ENCODE data around the gene SLC39A8. TPM values are rescaled to one million over a fixed set of nuclear protein-coding genes. Genes with fewer than 3 reads are reported as not detected.

The SLC39A8 gene
- total and polyA plus RNA-seq, 9 of the 15 experiments (the other 6 are each of a cell fraction or from before 2014, with no cell fraction given): 8.2 to 30.3 (median 25.0) TPM

DNA sequence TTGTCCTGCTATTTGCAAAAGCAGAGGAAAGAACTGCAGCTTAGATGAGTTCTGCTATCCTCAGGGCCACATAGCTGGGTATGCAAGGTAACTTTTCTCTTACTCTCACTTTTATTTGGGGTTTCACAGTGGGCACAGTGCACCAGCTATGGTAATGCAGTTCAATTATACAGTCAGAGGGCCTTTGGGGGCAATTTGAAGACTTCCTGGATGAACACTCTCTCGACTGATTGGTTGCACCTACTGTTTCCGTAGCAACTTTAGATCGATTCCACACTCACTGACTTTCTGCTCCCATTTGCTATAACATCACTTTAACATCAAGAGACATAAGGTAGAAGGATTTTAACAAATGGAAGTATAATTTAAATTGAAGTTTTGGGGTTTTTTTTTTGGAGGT lies 128.6 kb downstream of the SLC39A8 start:
- no peak overlapping the region for H3K9ac ChIP-seq (ENCODE audit: insufficient read depth in 1 of 2, low read depth in 2 of 2, low read length in 2 of 2)
- no peaks in the 10 kb centered on the region for H3K36me3 ChIP-seq (ENCODE audit: control insufficient read depth, insufficient read depth, low read length)
- intact Hi-C loops (cut with micrococcal nuclease): no loop called here
- H3K27ac ChIP-seq (ENCODE audit: extremely low read depth, low read depth, low read length): no peak overlapping the region
- H4K20me1 ChIP-seq (replicated peaks; ENCODE audit: control insufficient read depth, insufficient read depth, low read length): no peaks in the 10 kb centered on the region
- no peaks in the 10 kb centered on the region for H3K9me1 ChIP-seq (ENCODE audit: control insufficient read depth, insufficient read depth, low read length)
- FAIRE-seq: no peak
- no peak overlapping the region for H2AFZ ChIP-seq (ENCODE audit: low read depth, low read length)
- no peak for ATAC-seq
- H3K4me1 ChIP-seq (replicated peaks in 1 of 2; ENCODE audit: control insufficient read depth in 2 of 2, insufficient read depth in 2 of 2, low read length in 2 of 2): no peaks in the 10 kb centered on the region
- no peak for DNase-seq (ENCODE audit: extremely low read depth in 1 of 4, low spot score in 3 of 4)
- ChIA-PET CTCF (ENCODE audit: low intra/inter-chr PET ratio) (no interaction called here), POLR2A (no interaction called here)
- no peak overlapping the region for H3K4me3 ChIP-seq
- BruUV-seq (replicated peaks): no TSS peak
- TF ChIP-seq NFE2 (IDR thresholded peaks at IDR 0.05; ENCODE audit: low read depth) (no peak), NRF1 (conservative IDR thresholded peaks at IDR 0.05 in 1 of 2, IDR thresholded peaks at IDR 0.05 in 1 of 2) (no peak), ZC3H8 (IDR thresholded peaks at IDR 0.05) (no peak)
- TF ChIP-seq, protein P1, sequence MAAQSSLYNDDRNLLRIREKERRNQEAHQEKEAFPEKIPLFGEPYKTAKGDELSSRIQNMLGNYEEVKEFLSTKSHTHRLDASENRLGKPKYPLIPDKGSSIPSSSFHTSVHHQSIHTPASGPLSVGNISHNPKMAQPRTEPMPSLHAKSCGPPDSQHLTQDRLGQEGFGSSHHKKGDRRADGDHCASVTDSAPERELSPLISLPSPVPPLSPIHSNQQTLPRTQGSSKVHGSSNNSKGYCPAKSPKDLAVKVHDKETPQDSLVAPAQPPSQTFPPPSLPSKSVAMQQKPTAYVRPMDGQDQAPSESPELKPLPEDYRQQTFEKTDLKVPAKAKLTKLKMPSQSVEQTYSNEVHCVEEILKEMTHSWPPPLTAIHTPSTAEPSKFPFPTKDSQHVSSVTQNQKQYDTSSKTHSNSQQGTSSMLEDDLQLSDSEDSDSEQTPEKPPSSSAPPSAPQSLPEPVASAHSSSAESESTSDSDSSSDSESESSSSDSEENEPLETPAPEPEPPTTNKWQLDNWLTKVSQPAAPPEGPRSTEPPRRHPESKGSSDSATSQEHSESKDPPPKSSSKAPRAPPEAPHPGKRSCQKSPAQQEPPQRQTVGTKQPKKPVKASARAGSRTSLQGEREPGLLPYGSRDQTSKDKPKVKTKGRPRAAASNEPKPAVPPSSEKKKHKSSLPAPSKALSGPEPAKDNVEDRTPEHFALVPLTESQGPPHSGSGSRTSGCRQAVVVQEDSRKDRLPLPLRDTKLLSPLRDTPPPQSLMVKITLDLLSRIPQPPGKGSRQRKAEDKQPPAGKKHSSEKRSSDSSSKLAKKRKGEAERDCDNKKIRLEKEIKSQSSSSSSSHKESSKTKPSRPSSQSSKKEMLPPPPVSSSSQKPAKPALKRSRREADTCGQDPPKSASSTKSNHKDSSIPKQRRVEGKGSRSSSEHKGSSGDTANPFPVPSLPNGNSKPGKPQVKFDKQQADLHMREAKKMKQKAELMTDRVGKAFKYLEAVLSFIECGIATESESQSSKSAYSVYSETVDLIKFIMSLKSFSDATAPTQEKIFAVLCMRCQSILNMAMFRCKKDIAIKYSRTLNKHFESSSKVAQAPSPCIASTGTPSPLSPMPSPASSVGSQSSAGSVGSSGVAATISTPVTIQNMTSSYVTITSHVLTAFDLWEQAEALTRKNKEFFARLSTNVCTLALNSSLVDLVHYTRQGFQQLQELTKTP (IDR thresholded peaks at IDR 0.05; ENCODE audit: low read depth in 1 of 2, partially characterized antibody in 2 of 2): no peak
- TF ChIP-seq, protein P2, sequence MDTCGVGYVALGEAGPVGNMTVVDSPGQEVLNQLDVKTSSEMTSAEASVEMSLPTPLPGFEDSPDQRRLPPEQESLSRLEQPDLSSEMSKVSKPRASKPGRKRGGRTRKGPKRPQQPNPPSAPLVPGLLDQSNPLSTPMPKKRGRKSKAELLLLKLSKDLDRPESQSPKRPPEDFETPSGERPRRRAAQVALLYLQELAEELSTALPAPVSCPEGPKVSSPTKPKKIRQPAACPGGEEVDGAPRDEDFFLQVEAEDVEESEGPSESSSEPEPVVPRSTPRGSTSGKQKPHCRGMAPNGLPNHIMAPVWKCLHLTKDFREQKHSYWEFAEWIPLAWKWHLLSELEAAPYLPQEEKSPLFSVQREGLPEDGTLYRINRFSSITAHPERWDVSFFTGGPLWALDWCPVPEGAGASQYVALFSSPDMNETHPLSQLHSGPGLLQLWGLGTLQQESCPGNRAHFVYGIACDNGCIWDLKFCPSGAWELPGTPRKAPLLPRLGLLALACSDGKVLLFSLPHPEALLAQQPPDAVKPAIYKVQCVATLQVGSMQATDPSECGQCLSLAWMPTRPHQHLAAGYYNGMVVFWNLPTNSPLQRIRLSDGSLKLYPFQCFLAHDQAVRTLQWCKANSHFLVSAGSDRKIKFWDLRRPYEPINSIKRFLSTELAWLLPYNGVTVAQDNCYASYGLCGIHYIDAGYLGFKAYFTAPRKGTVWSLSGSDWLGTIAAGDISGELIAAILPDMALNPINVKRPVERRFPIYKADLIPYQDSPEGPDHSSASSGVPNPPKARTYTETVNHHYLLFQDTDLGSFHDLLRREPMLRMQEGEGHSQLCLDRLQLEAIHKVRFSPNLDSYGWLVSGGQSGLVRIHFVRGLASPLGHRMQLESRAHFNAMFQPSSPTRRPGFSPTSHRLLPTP (IDR thresholded peaks at IDR 0.05; ENCODE audit: borderline replicate concordance, extremely low read depth, insufficient read length): no peak
- TF ChIP-seq, protein P3, sequence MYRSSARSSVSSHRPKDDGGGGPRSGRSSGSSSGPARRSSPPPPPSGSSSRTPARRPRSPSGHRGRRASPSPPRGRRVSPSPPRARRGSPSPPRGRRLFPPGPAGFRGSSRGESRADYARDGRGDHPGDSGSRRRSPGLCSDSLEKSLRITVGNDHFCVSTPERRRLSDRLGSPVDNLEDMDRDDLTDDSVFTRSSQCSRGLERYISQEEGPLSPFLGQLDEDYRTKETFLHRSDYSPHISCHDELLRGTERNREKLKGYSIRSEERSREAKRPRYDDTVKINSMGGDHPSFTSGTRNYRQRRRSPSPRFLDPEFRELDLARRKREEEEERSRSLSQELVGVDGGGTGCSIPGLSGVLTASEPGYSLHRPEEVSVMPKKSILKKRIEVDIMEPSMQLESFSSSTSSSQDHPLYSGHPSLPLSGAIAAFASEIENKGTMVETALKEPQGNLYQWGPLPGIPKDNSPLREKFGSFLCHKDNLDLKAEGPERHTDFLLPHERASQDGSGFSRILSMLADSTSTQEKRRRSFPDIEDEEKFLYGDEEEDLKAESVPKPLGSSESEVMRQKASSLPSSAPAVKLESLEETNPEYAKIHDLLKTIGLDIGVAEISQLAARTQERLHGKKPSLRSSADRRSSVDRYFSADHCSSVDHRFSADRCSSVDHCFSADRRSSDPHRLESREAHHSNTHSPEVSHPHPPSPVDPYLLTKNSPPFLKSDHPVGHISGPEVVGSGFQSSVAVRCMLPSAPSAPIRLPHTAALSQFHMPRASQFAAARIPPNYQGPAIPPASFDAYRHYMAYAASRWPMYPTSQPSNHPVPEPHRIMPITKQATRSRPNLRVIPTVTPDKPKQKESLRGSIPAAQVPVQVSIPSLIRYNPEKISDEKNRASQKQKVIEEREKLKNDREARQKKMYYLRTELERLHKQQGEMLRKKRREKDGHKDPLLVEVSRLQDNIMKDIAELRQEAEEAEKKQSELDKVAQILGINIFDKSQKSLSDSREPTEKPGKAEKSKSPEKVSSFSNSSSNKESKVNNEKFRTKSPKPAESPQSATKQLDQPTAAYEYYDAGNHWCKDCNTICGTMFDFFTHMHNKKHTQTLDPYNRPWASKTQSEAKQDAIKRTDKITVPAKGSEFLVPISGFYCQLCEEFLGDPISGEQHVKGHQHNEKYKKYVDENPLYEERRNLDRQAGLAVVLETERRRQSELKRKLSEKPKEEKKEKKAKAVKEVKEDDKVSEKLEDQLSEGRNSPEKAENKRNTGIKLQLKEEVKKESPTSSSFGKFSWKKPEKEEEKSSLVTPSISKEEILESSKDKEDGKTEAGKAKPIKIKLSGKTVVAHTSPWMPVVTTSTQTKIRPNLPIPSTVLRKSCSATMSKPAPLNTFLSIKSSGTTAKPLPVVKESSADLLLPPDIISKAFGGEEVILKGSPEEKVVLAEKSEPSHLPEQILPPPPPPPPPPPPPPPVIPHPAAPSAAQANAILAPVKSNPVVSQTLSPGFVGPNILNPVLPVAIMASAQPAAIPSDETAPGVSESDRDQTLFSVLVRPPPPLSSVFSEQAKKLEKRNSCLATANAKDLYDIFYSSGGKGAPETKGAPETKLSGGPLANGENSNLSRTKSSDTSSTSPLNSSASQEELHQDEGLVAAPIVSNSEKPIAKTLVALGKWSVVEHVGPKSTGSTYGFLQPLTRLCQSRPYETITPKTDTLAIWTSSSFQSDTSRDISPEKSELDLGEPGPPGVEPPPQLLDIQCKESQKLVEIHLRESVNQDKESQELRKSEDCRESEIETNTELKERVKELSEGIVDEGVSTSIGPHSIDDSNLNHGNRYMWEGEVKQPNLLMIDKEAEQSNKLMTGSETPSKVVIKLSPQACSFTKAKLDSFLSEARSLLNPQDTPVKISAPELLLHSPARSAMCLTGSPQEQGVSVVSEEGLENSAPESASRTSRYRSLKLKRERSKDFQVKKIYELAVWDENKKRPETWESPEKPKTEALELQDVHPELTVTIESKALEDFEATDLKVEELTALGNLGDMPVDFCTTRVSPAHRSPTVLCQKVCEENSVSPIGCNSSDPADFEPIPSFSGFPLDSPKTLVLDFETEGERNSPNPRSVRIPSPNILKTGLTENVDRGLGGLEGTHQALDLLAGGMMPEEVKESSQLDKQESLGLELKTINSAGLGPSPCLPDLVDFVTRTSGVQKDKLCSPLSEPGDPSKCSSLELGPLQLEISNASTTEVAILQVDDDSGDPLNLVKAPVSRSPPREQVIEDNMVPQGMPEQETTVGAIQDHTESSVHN (IDR thresholded peaks at IDR 0.05; ENCODE audit: borderline replicate concordance in 1 of 2, low read depth in 1 of 2): no peak
- no peaks in the 10 kb centered on the region for H3K27me3 ChIP-seq (ENCODE audit: control insufficient read depth in 2 of 2, insufficient read depth in 2 of 2, low read length in 2 of 2)
- H3K9me3 ChIP-seq (replicated peaks; ENCODE audit: control insufficient read depth, insufficient read depth, low read depth, low read length): no peaks in the 10 kb centered on the region
- no peaks in the 10 kb centered on the region for H3K79me2 ChIP-seq (ENCODE audit: control insufficient read depth, insufficient read depth, low read length)
- in situ Hi-C loops (cut with MboI): no loop called here
- H3K4me2 ChIP-seq (ENCODE audit: insufficient read depth, low read length): no peak overlapping the region
- WGBS (ENCODE audit: insufficient coverage, low coverage, missing lambda C conversion rate): 0% methylated on average over 3 of the region's 3 CpGs
